GM12892 (cell line): ENCODE results near the gene PIM3.

Source experiments
- POLR2A ChIP-seq: IDR thresholded peaks from 2 replicates; pipeline ENCODE4 v1.6.1; 2011; ENCODE audit warnings: low read depth, low read length, control low read depth
- POLR2AphosphoS5 ChIP-seq: IDR thresholded peaks from 2 replicates; pipeline ENCODE4 v1.6.1; 2011; ENCODE audit warnings: low read depth, low read length, control low read depth

DNA sequence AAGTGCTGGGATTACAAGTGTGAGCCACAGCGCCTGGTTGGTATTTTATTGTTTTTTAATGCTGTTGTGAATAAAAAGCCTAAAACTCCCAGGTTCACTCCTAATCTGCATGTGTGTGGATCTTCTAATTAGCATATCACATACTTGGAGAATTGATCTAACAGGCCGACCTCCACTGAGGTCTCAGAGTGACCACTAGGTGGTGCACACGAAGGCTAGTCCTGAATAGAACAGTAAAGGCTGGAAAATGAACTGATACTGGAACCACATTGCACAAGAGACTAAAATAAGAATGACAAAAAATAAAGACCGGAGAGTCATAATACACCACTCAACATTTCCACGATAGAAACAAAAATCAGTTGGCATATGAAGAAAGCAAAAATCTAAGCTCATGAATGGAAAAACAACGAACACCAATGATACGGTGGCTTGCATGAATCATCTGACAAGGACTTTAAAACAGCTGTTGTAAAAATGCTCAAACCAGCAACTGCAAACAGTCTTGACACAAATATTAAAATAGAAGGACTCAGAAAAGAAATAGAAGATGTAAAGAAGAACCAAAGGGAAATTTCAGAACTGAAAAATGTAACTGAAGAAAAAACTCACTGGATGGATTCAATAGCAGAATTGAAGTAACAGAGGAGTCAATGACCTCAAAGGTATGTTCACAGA is 19.2 kb downstream of the PIM3 start:
- TF ChIP-seq POLR2A (no peak), POLR2AphosphoS5 (no peak)
